Activated CD4-positive, alpha-beta T cell treated with anti-CD3 and anti-CD28 coated beads, Interleukin-2, amount 50 U/mL, for 1 hour (primary cell): ENCODE measurements around the gene PIEZO1.

Experiments used
- DNase-seq: peaks from one replicate; pipeline ENCODE4 v3.0.0-alpha.2; 2020

PIEZO1 gene

GRCh38 chr16:88816736-88817535 lies 31.9 kb upstream of the PIEZO1 start:
- DNase-seq: no peak

GRCh38 chr16:88815901-88816589 lies 31.0 kb upstream of the PIEZO1 start:
- DNase-seq: peak; percentile 57

- no peak for DNase-seq
These were observed 30.2 kb upstream of the PIEZO1 start for GRCh38 chr16:88815227-88815626.

- no peak for DNase-seq
These were observed 29.1 kb upstream of the PIEZO1 start for GRCh38 chr16:88814144-88814502.

GRCh38 chr16:88813269-88814143 lies 28.5 kb upstream of the PIEZO1 start:
- DNase-seq: no peak

GRCh38 chr16:88812513-88813268 lies 27.7 kb upstream of the PIEZO1 start:
- DNase-seq: no peak

GRCh38 chr16:88811769-88812512 lies 26.9 kb upstream of the PIEZO1 start, which contains the start of gene APRT:
TSS of gene APRT (minus strand) at chr16:88811928. CDS start at chr16:88811899, 29 bp downstream.
- peak; percentile 97 for DNase-seq

GRCh38 chr16:88810912-88811768 lies 26.1 kb upstream of the PIEZO1 start:
- DNase-seq: peak; percentile 53

GRCh38 chr16:88810166-88810911 lies 25.3 kb upstream of the PIEZO1 start:
- no peak for DNase-seq

GRCh38 chr16:88809676-88810165 lies 24.7 kb upstream of the PIEZO1 start:
- no peak for DNase-seq

GRCh38 chr16:88809068-88809675 lies 24.2 kb upstream of the PIEZO1 start:
- no peak for DNase-seq

- DNase-seq: no peak
These were observed 22.8 kb upstream of the PIEZO1 start for GRCh38 chr16:88807626-88808453.

GRCh38 chr16:88807142-88807625 lies 22.2 kb upstream of the PIEZO1 start:
- DNase-seq: no peak

GRCh38 chr16:88806491-88807111 lies 21.6 kb upstream of the PIEZO1 start:
- no peak for DNase-seq

GRCh38 chr16:88805887-88806393 lies 20.9 kb upstream of the PIEZO1 start:
- DNase-seq: no peak

- no peak for DNase-seq
These were observed 20.3 kb upstream of the PIEZO1 start for GRCh38 chr16:88805340-88805715.

GRCh38 chr16:88804552-88805339 lies 19.7 kb upstream of the PIEZO1 start:
- no peak for DNase-seq
